22Rv1 (cell line): ENCODE results near the gene KRT17.
"Not testable (repeated sequence)": the region's sequence is repeated elsewhere in the genome, so short reads cannot be mapped to it uniquely, and the experiment has no call there.

Experiments used
- ZFX ChIP-seq: fragments of 450-650 bp; IDR thresholded peaks from 2 replicates; pipeline ENCODE4 v1.6.1; 2017; ENCODE audit warnings: antibody characterized with exemption, borderline replicate concordance
- TF ChIP-seq, protein P1 (sequence below): fragments of 450-650 bp; IDR thresholded peaks from 2 replicates; pipeline ENCODE4 v1.5.1; 2017; ENCODE audit warnings: mild to moderate bottlenecking

- TF ChIP-seq, protein P1, sequence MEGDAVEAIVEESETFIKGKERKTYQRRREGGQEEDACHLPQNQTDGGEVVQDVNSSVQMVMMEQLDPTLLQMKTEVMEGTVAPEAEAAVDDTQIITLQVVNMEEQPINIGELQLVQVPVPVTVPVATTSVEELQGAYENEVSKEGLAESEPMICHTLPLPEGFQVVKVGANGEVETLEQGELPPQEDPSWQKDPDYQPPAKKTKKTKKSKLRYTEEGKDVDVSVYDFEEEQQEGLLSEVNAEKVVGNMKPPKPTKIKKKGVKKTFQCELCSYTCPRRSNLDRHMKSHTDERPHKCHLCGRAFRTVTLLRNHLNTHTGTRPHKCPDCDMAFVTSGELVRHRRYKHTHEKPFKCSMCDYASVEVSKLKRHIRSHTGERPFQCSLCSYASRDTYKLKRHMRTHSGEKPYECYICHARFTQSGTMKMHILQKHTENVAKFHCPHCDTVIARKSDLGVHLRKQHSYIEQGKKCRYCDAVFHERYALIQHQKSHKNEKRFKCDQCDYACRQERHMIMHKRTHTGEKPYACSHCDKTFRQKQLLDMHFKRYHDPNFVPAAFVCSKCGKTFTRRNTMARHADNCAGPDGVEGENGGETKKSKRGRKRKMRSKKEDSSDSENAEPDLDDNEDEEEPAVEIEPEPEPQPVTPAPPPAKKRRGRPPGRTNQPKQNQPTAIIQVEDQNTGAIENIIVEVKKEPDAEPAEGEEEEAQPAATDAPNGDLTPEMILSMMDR = not testable (repeated sequence)
- not testable (repeated sequence) for TF ChIP-seq ZFX
Measured at GRCh38 chr17:41623184-41623861, 1.1 kb downstream of the KRT17 start.
